H1 (cell line): ENCODE measurements around the gene RBP4.

Experiments used
- CEBPB ChIP-seq: IDR thresholded peaks from 2 replicates; pipeline ENCODE4 v1.6.1; 2012; ENCODE audit warnings: low read depth, low read length
- EP300 ChIP-seq, 2 experiments: IDR thresholded peaks; 1 replicate in 1 of 2; 2 replicates in 1 of 2; pipeline ENCODE4 v1.6.1; 2011 to 2012; ENCODE audit warnings: low read depth in 2 of 2, low read length in 2 of 2, mild to moderate bottlenecking in 2 of 2, borderline replicate concordance in 1 of 2, inconsistent platforms in 1 of 2, moderate library complexity in 1 of 2
- JUND ChIP-seq: IDR thresholded peaks from 2 replicates; pipeline ENCODE4 v1.6.1; 2011; ENCODE audit warnings: mild to moderate bottlenecking, improper control_type of control experiment, low read length
- KDM1A ChIP-seq: fragments of 200-600, 300-600 bp; sonication (generic); IDR thresholded peaks from 2 replicates; pipeline ENCODE4 v1.7.1; 2016; ENCODE audit warnings: mild to moderate bottlenecking, low read length, borderline replicate concordance
- POLR2A ChIP-seq, 2 experiments: IDR thresholded peaks; 1 replicate in 1 of 2; 2 replicates in 1 of 2; pipeline ENCODE4 v1.6.1; 2011; ENCODE audit warnings: low read depth in 2 of 2, low read length in 2 of 2, mild to moderate bottlenecking in 2 of 2; ENCODE audit errors: control extremely low read depth in 1 of 2
- POLR2AphosphoS5 ChIP-seq: IDR thresholded peaks from 2 replicates; pipeline ENCODE4 v1.6.1; 2011; ENCODE audit warnings: low read depth, low read length
- RAD21 ChIP-seq, 2 experiments: IDR thresholded peaks in 1 of 2; conservative IDR thresholded peaks in 1 of 2; 2 replicates each; pipeline ENCODE4 v1.6.1; 2011; ENCODE audit warnings: low read depth in 2 of 2, low read length in 2 of 2, improper control_type of control experiment in 1 of 2, inconsistent platforms in 1 of 2, mild to moderate bottlenecking in 1 of 2, moderate library complexity in 1 of 2
- RFX5 ChIP-seq: IDR thresholded peaks from 2 replicates; pipeline ENCODE4 v1.6.1; 2011; ENCODE audit warnings: low read depth, low read length, improper control_type of control experiment, borderline replicate concordance
- SIN3A ChIP-seq, 2 experiments: IDR thresholded peaks in 1 of 2; conservative IDR thresholded peaks in 1 of 2; 2 replicates each; pipeline ENCODE4 v1.6.1; 2011 to 2012; ENCODE audit warnings: low read length in 2 of 2, improper control_type of control experiment in 1 of 2, low read depth in 1 of 2, mild to moderate bottlenecking in 1 of 2
- SRF ChIP-seq: IDR thresholded peaks from 2 replicates; pipeline ENCODE4 v1.6.1; 2011; ENCODE audit warnings: mild to moderate bottlenecking, low read depth, low read length, moderate library complexity
- TEAD4 ChIP-seq: IDR thresholded peaks from 2 replicates; pipeline ENCODE4 v1.6.1; 2012; ENCODE audit warnings: low read depth, low read length, inconsistent platforms, mixed read lengths
- TF ChIP-seq, protein P1 (sequence below), 3 experiments: IDR thresholded peaks; 1 replicate in 2 of 3; 2 replicates in 1 of 3; pipeline versions ENCODE4 v1.5.1 to v1.6.1; 2011; ENCODE audit warnings: low read length in 3 of 3, mild to moderate bottlenecking in 3 of 3, inconsistent platforms in 2 of 3, low read depth in 1 of 3, moderate library complexity in 1 of 3; ENCODE audit not compliant: insufficient read depth in 1 of 3; ENCODE audit errors: control extremely low read depth in 1 of 3
- TF ChIP-seq, protein P2 (sequence below): IDR thresholded peaks from 2 replicates; pipeline ENCODE4 v1.6.1; 2012; ENCODE audit warnings: inconsistent platforms
- TF ChIP-seq, protein P3 (sequence below): IDR thresholded peaks from 2 replicates; pipeline ENCODE4 v1.6.1; 2011; ENCODE audit warnings: low read depth, mild to moderate bottlenecking, low read length; ENCODE audit not compliant: insufficient read depth

DNA sequence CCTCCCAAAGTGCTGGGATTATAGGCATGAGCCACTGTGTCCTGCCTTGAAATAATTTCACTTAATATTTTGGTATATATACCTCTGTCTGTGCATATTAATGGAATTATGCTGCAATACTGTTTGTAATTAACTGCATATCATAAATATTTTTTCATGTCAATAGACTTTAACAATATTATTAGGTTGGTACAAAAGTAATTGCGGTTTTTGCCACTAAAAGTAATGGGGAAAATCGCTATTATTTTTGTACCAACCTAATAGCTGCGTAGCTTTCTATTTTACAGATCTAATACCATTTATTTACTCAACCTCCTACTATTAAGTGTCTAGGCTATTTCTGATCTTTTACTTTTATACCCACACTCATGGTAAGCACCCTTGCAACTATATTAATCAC, 7.4 kb upstream of the RBP4 start:
- TF ChIP-seq POLR2AphosphoS5 (no peak), SIN3A (conservative IDR thresholded peaks at IDR 0.05 in 1 of 2, IDR thresholded peaks at IDR 0.05 in 1 of 2; ENCODE audit: low read depth in 1 of 2, low read length in 2 of 2) (no peak), EP300 (IDR thresholded peaks at IDR 0.05; ENCODE audit: borderline replicate concordance in 1 of 2, low read depth in 2 of 2, low read length in 2 of 2) (no peak), TEAD4 (no peak), POLR2A (IDR thresholded peaks at IDR 0.05; ENCODE audit: control extremely low read depth in 1 of 2, low read depth in 2 of 2, low read length in 2 of 2) (no peak), JUND (no peak), KDM1A (no peak), CEBPB (no peak), RAD21 (IDR thresholded peaks at IDR 0.05 in 1 of 2, conservative IDR thresholded peaks at IDR 0.05 in 1 of 2; ENCODE audit: low read depth in 2 of 2, low read length in 2 of 2) (no peak), SRF (no peak), RFX5 (no peak)
- TF ChIP-seq, protein P1, sequence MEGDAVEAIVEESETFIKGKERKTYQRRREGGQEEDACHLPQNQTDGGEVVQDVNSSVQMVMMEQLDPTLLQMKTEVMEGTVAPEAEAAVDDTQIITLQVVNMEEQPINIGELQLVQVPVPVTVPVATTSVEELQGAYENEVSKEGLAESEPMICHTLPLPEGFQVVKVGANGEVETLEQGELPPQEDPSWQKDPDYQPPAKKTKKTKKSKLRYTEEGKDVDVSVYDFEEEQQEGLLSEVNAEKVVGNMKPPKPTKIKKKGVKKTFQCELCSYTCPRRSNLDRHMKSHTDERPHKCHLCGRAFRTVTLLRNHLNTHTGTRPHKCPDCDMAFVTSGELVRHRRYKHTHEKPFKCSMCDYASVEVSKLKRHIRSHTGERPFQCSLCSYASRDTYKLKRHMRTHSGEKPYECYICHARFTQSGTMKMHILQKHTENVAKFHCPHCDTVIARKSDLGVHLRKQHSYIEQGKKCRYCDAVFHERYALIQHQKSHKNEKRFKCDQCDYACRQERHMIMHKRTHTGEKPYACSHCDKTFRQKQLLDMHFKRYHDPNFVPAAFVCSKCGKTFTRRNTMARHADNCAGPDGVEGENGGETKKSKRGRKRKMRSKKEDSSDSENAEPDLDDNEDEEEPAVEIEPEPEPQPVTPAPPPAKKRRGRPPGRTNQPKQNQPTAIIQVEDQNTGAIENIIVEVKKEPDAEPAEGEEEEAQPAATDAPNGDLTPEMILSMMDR (IDR thresholded peaks at IDR 0.05; ENCODE audit: control extremely low read depth in 1 of 3, insufficient read depth in 1 of 3, low read depth in 1 of 3, low read length in 3 of 3), result no peak
- TF ChIP-seq, protein P2, sequence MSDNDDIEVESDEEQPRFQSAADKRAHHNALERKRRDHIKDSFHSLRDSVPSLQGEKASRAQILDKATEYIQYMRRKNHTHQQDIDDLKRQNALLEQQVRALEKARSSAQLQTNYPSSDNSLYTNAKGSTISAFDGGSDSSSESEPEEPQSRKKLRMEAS, result no peak
- TF ChIP-seq, protein P3, sequence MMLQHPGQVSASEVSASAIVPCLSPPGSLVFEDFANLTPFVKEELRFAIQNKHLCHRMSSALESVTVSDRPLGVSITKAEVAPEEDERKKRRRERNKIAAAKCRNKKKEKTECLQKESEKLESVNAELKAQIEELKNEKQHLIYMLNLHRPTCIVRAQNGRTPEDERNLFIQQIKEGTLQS, result no peak
